SK-N-SH (cell line): ENCODE data around the gene PBLD. TPM values are rescaled to one million over a fixed set of nuclear protein-coding genes. Genes with fewer than 3 reads are reported as not detected.
A peak's percentile ranks its signal among the peaks of the same experiment; 100 is the strongest.

Experiments
- CTCF ChIA-PET: fragments of 300-600, 350-600 bp; formaldehyde crosslinking; extraction: SDS; loops from one replicate; lab custom pipeline; 2021; lab: Yijun Ruan, JAX
- POLR2A ChIA-PET: fragments of 350-600 bp; sonication (Branson Sonifier 250); formaldehyde crosslinking; extraction: SDS; loops from one replicate; lab custom pipeline; 2020; ENCODE audit warnings: antibody characterized with exemption, inconsistent platforms; lab: Yijun Ruan, JAX
- DNase-seq: peaks from one replicate; pipeline ENCODE4 v3.0.0; 2012
- H2AFZ ChIP-seq: fragments of 200-600 bp; sonication (generic); 2 replicates; pipeline ENCODE4 v1.8.1; 2016; ENCODE audit warnings: antibody characterized with exemption, mild to moderate bottlenecking, low read depth
- H3F3A ChIP-seq: fragments of 200-600 bp; sonication (generic); replicated peaks from 2 replicates; pipeline ENCODE3; 2016; ENCODE audit warnings: antibody characterized with exemption, mild to moderate bottlenecking; ENCODE audit not compliant: insufficient read depth
- H3K27ac ChIP-seq, 2 experiments: fragments of 200-500 bp in 1 of 2; fragments of 200-600 bp in 1 of 2; sonication (Bioruptor generic) in 1 of 2; sonication (generic), shearing (Covaris generic) in 1 of 2; 2 replicates each; pipeline versions ENCODE4 v1.5.1 to v1.6.1; 2014 to 2016; ENCODE audit warnings: low read depth in 2 of 2, inconsistent platforms in 1 of 2, low read length in 1 of 2, mild to moderate bottlenecking in 1 of 2, mixed read lengths in 1 of 2
- H3K27me3 ChIP-seq: fragments of 200-600 bp; sonication (generic), shearing (Covaris generic); 2 replicates; pipeline ENCODE4 v1.6.1; 2016; ENCODE audit warnings: mixed run types; ENCODE audit not compliant: insufficient read depth
- H3K36me3 ChIP-seq, 2 experiments: fragments of 200-500 bp in 1 of 2; fragments of 200-600 bp in 1 of 2; sonication (Bioruptor generic) in 1 of 2; sonication (generic) in 1 of 2; replicated peaks in 1 of 2; 2 replicates each; pipeline versions ENCODE3 to v1.5.1; 2014 to 2016; ENCODE audit warnings: low read length in 1 of 2, mild to moderate bottlenecking in 1 of 2; ENCODE audit not compliant: insufficient read depth in 2 of 2, control insufficient read depth in 1 of 2
- H3K4me1 ChIP-seq, 2 experiments: fragments of 200-500 bp in 1 of 2; fragments of 200-600 bp in 1 of 2; sonication (Bioruptor generic) in 1 of 2; sonication (generic), shearing (Covaris generic) in 1 of 2; 2 replicates each; pipeline versions ENCODE4 v1.5.1 to v1.6.1; 2014 to 2016; ENCODE audit warnings: low read depth in 1 of 2, low read length in 1 of 2, mixed run types in 1 of 2; ENCODE audit not compliant: insufficient read depth in 2 of 2, control insufficient read depth in 1 of 2
- H3K4me2 ChIP-seq: fragments of 200-600 bp; sonication (generic), shearing (Covaris generic); 2 replicates; pipeline ENCODE4 v1.6.1; 2017; ENCODE audit warnings: mixed run types
- H3K4me3 ChIP-seq, 2 experiments: fragments of 200-500 bp in 1 of 2; fragments of 200-600 bp in 1 of 2; sonication (Bioruptor generic) in 1 of 2; sonication (generic), shearing (Covaris generic) in 1 of 2; 2 replicates each; pipeline versions ENCODE4 v1.5.1 to v1.8.1; 2014 to 2016; ENCODE audit warnings: low read depth in 2 of 2, inconsistent platforms in 1 of 2, low read length in 1 of 2, mild to moderate bottlenecking in 1 of 2, mixed read lengths in 1 of 2, moderate library complexity in 1 of 2
- H3K79me2 ChIP-seq: fragments of 200-600 bp; sonication (generic); 2 replicates; pipeline ENCODE4 v1.8.1; 2017; ENCODE audit warnings: mild to moderate bottlenecking; ENCODE audit not compliant: insufficient read depth
- H3K9ac ChIP-seq: fragments of 200-600 bp; sonication (generic); 2 replicates; pipeline ENCODE4 v1.6.1; 2017; ENCODE audit warnings: mixed run types
- H3K9me2 ChIP-seq: fragments of 200-600 bp; sonication (generic); 2 replicates; pipeline ENCODE4 v1.6.1; 2017; ENCODE audit warnings: mixed run types
- H3K9me3 ChIP-seq: fragments of 200-600 bp; sonication (generic); 2 replicates; pipeline ENCODE4 v1.6.1; 2017; ENCODE audit warnings: mixed run types, mild to moderate bottlenecking, moderate library complexity
- H4K20me1 ChIP-seq: fragments of 200-600 bp; sonication (generic); 2 replicates; pipeline ENCODE4 v1.6.1; 2017; ENCODE audit warnings: mild to moderate bottlenecking, mixed run types; ENCODE audit not compliant: insufficient read depth
- CTCF ChIP-seq: fragments of 200-600 bp; sonication (generic); IDR thresholded peaks from 2 replicates; pipeline ENCODE4 v1.6.1; 2017; ENCODE audit warnings: antibody characterized with exemption, mild to moderate bottlenecking, moderate library complexity
- EZH2phosphoT487 ChIP-seq: fragments of 200-600 bp; sonication (generic); IDR thresholded peaks from 2 replicates; pipeline ENCODE4 v1.6.1; 2017; ENCODE audit warnings: low read depth, mixed run types, mild to moderate bottlenecking, antibody characterized with exemption, moderate library complexity, borderline replicate concordance
- FOSL2 ChIP-seq: IDR thresholded peaks from 2 replicates; pipeline ENCODE4 v1.4.0; 2012; ENCODE audit warnings: low read depth, mild to moderate bottlenecking, moderate library complexity, borderline replicate concordance
- FOXJ3 ChIP-seq: sonication (generic); formaldehyde crosslinking; IDR thresholded peaks from 2 replicates; pipeline ENCODE4 v1.5.1; 2020; ENCODE audit warnings: mild to moderate bottlenecking, missing genetic modification reagents
- FOXM1 ChIP-seq: IDR thresholded peaks from 2 replicates; pipeline ENCODE4 v1.4.0; 2012; ENCODE audit warnings: low read depth, mild to moderate bottlenecking
- GABPA ChIP-seq: IDR thresholded peaks from 2 replicates; pipeline ENCODE4 v1.4.0; 2012; ENCODE audit warnings: low read depth, mild to moderate bottlenecking
- GATA2 ChIP-seq: sonication (generic); formaldehyde crosslinking; IDR thresholded peaks from 2 replicates; pipeline ENCODE4 v1.5.0; 2020; ENCODE audit warnings: mild to moderate bottlenecking, missing genetic modification reagents
- JUND ChIP-seq: IDR thresholded peaks from 2 replicates; pipeline ENCODE4 v1.4.0; 2012
- NFIC ChIP-seq: IDR thresholded peaks from 2 replicates; pipeline ENCODE4 v1.4.0; 2012; ENCODE audit warnings: borderline replicate concordance
- POLR2AphosphoS5 ChIP-seq: IDR thresholded peaks from 2 replicates; pipeline ENCODE4 v1.6.1; 2012; ENCODE audit warnings: low read depth, low read length
- TCF12 ChIP-seq: IDR thresholded peaks from 2 replicates; pipeline ENCODE4 v1.4.0; 2012
- TEAD4 ChIP-seq: IDR thresholded peaks from 2 replicates; pipeline ENCODE4 v1.4.0; 2012; ENCODE audit warnings: mild to moderate bottlenecking, borderline replicate concordance; ENCODE audit not compliant: insufficient read depth
- YY1 ChIP-seq: IDR thresholded peaks from 2 replicates; pipeline ENCODE4 v1.4.0; 2012; ENCODE audit warnings: low read depth, mild to moderate bottlenecking
- WGBS: methylation state at CpG from one replicate; pipeline ENCODE4 v1.1.6; 2017; ENCODE audit warnings: low lambda C conversion rate; 5-methylcytosine and 5-hydroxymethylcytosine counted together
- polyA plus RNA-seq, 3 experiments: library from polyadenylated mRNA; depleted of rRNA; stranded (reverse); fragments of >200 nt; gene quantifications; 2 replicates each; pipeline ENCODE4 v1.2.3, GENCODE V29; 2012
- TF ChIP-seq, protein P1 (sequence below): fragments of 150-350 bp; IDR thresholded peaks from 2 replicates; pipeline ENCODE4 v1.6.1; 2017; ENCODE audit warnings: antibody characterized with exemption, low read length, low read depth, borderline replicate concordance
- TF ChIP-seq, protein P2 (sequence below): fragments of 150-350 bp; IDR thresholded peaks from 2 replicates; pipeline ENCODE4 v1.6.1; 2016; ENCODE audit warnings: mild to moderate bottlenecking, low read depth, low read length
- TF ChIP-seq, protein P3 (sequence below): IDR thresholded peaks from 2 replicates; pipeline ENCODE4 v1.6.1; 2012; ENCODE audit warnings: mild to moderate bottlenecking, low read depth, low read length, moderate library complexity
- TF ChIP-seq, protein P4 (sequence below): IDR thresholded peaks from 2 replicates; pipeline ENCODE4 v1.4.0; 2012; ENCODE audit warnings: low read depth

The PBLD gene
- polyA plus RNA-seq, 1 of the 3 experiments (the other 2 are of a cell fraction) = 0.94 TPM

DNA sequence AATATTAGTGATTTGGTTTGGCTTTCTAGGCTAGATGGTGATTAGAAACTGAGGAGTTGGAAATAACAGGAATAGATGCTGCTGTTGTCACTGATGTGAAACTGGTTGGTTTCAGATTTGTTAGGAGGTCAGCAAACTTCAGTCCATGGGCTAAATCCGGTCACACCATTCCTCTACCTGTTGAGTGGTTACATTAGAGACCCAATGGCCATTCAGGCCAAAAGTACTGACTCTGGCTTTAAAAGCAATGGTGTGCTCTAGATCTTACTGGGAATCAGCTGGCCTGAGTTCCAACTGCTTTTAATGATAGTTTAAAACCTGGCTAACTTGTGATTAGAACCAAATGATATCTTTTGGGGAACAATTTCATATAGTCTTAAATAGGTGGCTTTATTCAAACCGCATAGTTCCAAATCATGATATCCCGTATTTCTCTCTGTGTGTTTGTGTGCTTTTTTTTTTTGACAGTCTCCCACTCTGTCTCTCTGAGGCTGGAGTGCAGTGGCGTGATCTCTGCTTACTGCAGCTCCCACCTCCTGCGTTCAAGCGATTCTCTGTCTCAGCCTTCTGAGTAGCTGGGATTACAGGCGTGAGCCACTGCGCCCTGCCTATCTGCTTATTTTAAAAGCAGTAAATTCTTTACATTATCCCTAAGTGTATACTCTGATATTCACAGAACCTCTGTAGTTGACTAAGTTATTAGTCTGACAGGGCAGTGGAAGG lies 7.8 kb upstream of the PBLD start:
- WGBS = 94% methylated on average over 8 of the region's 8 CpGs
- no peak for DNase-seq
- no peak for TF ChIP-seq YY1
- TF ChIP-seq GABPA = no peak
- TF ChIP-seq FOSL2 = no peak
- TF ChIP-seq FOXJ3 (CRISPR knock-in tag) = no peak
- TF ChIP-seq EZH2phosphoT487 = no peak
- TF ChIP-seq JUND = no peak
- TF ChIP-seq, protein P1, sequence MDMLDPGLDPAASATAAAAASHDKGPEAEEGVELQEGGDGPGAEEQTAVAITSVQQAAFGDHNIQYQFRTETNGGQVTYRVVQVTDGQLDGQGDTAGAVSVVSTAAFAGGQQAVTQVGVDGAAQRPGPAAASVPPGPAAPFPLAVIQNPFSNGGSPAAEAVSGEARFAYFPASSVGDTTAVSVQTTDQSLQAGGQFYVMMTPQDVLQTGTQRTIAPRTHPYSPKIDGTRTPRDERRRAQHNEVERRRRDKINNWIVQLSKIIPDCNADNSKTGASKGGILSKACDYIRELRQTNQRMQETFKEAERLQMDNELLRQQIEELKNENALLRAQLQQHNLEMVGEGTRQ = no peak
- TF ChIP-seq, protein P2, sequence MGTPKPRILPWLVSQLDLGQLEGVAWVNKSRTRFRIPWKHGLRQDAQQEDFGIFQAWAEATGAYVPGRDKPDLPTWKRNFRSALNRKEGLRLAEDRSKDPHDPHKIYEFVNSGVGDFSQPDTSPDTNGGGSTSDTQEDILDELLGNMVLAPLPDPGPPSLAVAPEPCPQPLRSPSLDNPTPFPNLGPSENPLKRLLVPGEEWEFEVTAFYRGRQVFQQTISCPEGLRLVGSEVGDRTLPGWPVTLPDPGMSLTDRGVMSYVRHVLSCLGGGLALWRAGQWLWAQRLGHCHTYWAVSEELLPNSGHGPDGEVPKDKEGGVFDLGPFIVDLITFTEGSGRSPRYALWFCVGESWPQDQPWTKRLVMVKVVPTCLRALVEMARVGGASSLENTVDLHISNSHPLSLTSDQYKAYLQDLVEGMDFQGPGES = no peak
- Histone ChIP-seq H3K79me2 (peaks cover 84% of the 10 kb centered on the region), H3K36me3 (peaks cover 91 to 96% of the 10 kb centered on the region in 2 experiments), H3K27ac (no peak overlapping the region), H3K27me3 (no peaks in the 10 kb centered on the region), H3K4me1 (peaks cover 13% of the 10 kb centered on the region in 2 experiments; a peak in 3 of 4 replicates), H2AFZ (no peak overlapping the region), H4K20me1 (peaks cover 84% of the 10 kb centered on the region), H3K9ac (no peak overlapping the region), H3K4me2 (no peak overlapping the region), H3K9me3 (no peaks in the 10 kb centered on the region), H3K9me2 (no peaks in the 10 kb centered on the region), H3K4me3 (no peak overlapping the region), H3F3A (peaks cover 64% of the 10 kb centered on the region)
- POLR2A ChIA-PET = no interaction called here
- CTCF ChIA-PET = interaction anchor here (1.2 to 2.2 kb wide), 4 partner anchors 8 to 128 kb away, joined by 3 to 13 read pairs (median 8); partner anchors contain the start of gene PBLD

DNA sequence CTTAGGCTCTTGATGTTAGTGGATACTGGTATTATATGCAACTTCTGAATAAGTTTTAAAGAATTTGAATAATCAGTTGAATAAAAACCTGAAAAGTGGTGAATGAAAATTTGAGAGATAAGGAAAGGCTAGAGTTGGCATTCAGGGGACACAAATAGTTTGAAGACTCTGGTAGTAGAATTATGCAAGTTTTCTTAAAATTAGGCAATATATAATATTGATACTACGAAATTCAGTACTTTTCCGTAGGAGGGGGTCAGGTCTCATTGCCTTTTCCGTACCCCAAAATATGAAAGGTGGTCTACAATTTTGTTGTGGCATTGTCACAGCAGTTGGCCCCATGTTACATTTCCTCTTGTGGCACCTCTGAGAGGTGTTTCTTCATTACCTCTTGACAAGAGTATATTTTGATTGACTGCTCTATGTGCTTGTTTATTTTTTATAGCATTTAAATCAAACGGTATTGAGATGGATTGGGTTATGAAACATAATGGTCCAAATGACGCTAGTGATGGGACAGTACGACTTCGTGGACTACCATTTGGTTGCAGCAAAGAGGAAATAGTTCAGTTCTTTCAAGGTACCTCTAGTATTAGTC lies 4.1 kb upstream of the PBLD start:
- POLR2A ChIA-PET = no interaction called here
- peaks cover 90% of the 10 kb centered on the region for H4K20me1 ChIP-seq
- peaks cover 99% of the 10 kb centered on the region for H3K79me2 ChIP-seq
- no peak overlapping the region for H3K9ac ChIP-seq
- H3F3A ChIP-seq = peaks cover 37% of the 10 kb centered on the region
- no peak overlapping the region for H3K27ac ChIP-seq
- H3K9me2 ChIP-seq = no peaks in the 10 kb centered on the region
- H2AFZ ChIP-seq = no peak overlapping the region
- peaks cover 14 to 23% of the 10 kb centered on the region in 2 experiments; a peak in 3 of 4 replicates for H3K4me1 ChIP-seq
- CTCF ChIA-PET = interaction anchor here (0.6 kb wide), 1 partner anchor 11 kb away, joined by 3 read pairs; no protein-coding TSS in a partner anchor
- H3K36me3 ChIP-seq = peaks cover 61 to 63% of the 10 kb centered on the region in 2 experiments
- DNase-seq = no peak
- H3K4me3 ChIP-seq = no peak overlapping the region; a peak in 1 of 4 replicates
- peak overlapping the region; percentile 76 for H3K4me2 ChIP-seq
- 90% methylated on average over 7 of the region's 7 CpGs for WGBS
- no peaks in the 10 kb centered on the region for H3K9me3 ChIP-seq
- H3K27me3 ChIP-seq = no peaks in the 10 kb centered on the region
- TF ChIP-seq JUND = no peak
- no peak for TF ChIP-seq CTCF
- TF ChIP-seq NFIC = no peak
- no peak for TF ChIP-seq FOXM1
- TF ChIP-seq GATA2 (CRISPR knock-in tag) = no peak
- TF ChIP-seq TEAD4 = no peak
- TF ChIP-seq, protein P3, sequence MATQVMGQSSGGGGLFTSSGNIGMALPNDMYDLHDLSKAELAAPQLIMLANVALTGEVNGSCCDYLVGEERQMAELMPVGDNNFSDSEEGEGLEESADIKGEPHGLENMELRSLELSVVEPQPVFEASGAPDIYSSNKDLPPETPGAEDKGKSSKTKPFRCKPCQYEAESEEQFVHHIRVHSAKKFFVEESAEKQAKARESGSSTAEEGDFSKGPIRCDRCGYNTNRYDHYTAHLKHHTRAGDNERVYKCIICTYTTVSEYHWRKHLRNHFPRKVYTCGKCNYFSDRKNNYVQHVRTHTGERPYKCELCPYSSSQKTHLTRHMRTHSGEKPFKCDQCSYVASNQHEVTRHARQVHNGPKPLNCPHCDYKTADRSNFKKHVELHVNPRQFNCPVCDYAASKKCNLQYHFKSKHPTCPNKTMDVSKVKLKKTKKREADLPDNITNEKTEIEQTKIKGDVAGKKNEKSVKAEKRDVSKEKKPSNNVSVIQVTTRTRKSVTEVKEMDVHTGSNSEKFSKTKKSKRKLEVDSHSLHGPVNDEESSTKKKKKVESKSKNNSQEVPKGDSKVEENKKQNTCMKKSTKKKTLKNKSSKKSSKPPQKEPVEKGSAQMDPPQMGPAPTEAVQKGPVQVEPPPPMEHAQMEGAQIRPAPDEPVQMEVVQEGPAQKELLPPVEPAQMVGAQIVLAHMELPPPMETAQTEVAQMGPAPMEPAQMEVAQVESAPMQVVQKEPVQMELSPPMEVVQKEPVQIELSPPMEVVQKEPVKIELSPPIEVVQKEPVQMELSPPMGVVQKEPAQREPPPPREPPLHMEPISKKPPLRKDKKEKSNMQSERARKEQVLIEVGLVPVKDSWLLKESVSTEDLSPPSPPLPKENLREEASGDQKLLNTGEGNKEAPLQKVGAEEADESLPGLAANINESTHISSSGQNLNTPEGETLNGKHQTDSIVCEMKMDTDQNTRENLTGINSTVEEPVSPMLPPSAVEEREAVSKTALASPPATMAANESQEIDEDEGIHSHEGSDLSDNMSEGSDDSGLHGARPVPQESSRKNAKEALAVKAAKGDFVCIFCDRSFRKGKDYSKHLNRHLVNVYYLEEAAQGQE = no peak
- TF ChIP-seq TCF12 = no peak
- TF ChIP-seq, protein P4, sequence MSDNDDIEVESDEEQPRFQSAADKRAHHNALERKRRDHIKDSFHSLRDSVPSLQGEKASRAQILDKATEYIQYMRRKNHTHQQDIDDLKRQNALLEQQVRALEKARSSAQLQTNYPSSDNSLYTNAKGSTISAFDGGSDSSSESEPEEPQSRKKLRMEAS = no peak
- TF ChIP-seq POLR2AphosphoS5 = no peak
- TF ChIP-seq, protein P1 = no peak
- TF ChIP-seq YY1 = no peak
